T-helper 17 cell (primary cell): ENCODE results near the gene NAB1. TPM values are rescaled to one million over a fixed set of nuclear protein-coding genes. Genes with fewer than 3 reads are reported as not detected.

Experiments
- ATAC-seq: fragments of 150-1000 bp; cut with Tn5 transposase; 2 replicates; pipeline ENCODE4 v1.10.0; 2021; ENCODE audit warnings: mild to moderate bottlenecking, moderate library complexity
- DNase-seq, 3 donors: peaks; one replicate each; pipeline versions ENCODE4 v3.0.0 to v3.0.0-alpha.2; 2020 to 2021
- H3K9me3 ChIP-seq: one replicate; pipeline ENCODE4 v1.7.0; 2013; ENCODE audit warnings: low read length, mild to moderate bottlenecking; ENCODE audit not compliant: control insufficient read depth, poor library complexity, severe bottlenecking
- H3K27ac Mint-ChIP-seq: one replicate; pipeline ENCODE4 v1.8.0; 2022; ENCODE audit warnings: mild to moderate bottlenecking, moderate library complexity, mixed read lengths
- H3K27me3 Mint-ChIP-seq: one replicate; pipeline ENCODE4 v1.8.0; 2022; ENCODE audit warnings: mixed read lengths
- H3K36me3 Mint-ChIP-seq: one replicate; pipeline ENCODE4 v1.8.0; 2022; ENCODE audit warnings: low read depth, mixed read lengths
- H3K4me1 Mint-ChIP-seq: one replicate; pipeline ENCODE4 v1.8.0; 2022; ENCODE audit warnings: mild to moderate bottlenecking, mixed read lengths
- H3K4me3 Mint-ChIP-seq: one replicate; pipeline ENCODE4 v1.8.0; 2022; ENCODE audit warnings: mild to moderate bottlenecking, moderate library complexity, mixed read lengths
- total RNA-seq, 4 donors: library from RNA in 2 of 4; stranded (reverse) in 2 of 4; gene quantifications; one replicate each; pipeline ENCODE4 v1.2.3 and lab custom pipeline; 2022 to 2026

Gene NAB1
- total RNA-seq, 2 donors from 2014 or later = 22.0 to 29.0 TPM

GRCh38 chr2:190626641-190627210 is 22.2 kb upstream of the NAB1 start:
- no peaks in the 10 kb centered on the region for H3K9me3 ChIP-seq
- no peak for ATAC-seq
- Mint-ChIP-seq H3K27ac (no peak overlapping the region), H3K4me1 (peaks cover 12% of the 10 kb centered on the region), H3K36me3 (no peaks in the 10 kb centered on the region), H3K4me3 (no peak overlapping the region), H3K27me3 (peaks cover 16% of the 10 kb centered on the region)
- DNase-seq = no peak

GRCh38 chr2:190627448-190628412 is 21.2 kb upstream of the NAB1 start:
- Mint-ChIP-seq H3K27me3 (peaks cover 16% of the 10 kb centered on the region), H3K27ac (peak overlapping the region; percentile 30), H3K4me3 (peak overlapping the region; percentile 86), H3K4me1 (peaks cover 12% of the 10 kb centered on the region), H3K36me3 (no peaks in the 10 kb centered on the region)
- peak; percentile 80 for ATAC-seq
- no peak for DNase-seq
- no peaks in the 10 kb centered on the region for H3K9me3 ChIP-seq

- no peaks in the 10 kb centered on the region for H3K9me3 ChIP-seq
- Mint-ChIP-seq H3K36me3 (peaks cover 3% of the 10 kb centered on the region), H3K27ac (peak overlapping the region; percentile 30), H3K4me3 (peak overlapping the region; percentile 86), H3K4me1 (peaks cover 12% of the 10 kb centered on the region), H3K27me3 (peaks cover 16% of the 10 kb centered on the region)
- no peak for DNase-seq
- ATAC-seq = no peak
Observed at GRCh38 chr2:190628591-190629319, 20.1 kb upstream of the NAB1 start.

GRCh38 chr2:190634381-190634780 is 14.5 kb upstream of the NAB1 start:
- H3K36me3 Mint-ChIP-seq = peaks cover 3% of the 10 kb centered on the region
- no peaks in the 10 kb centered on the region for H3K27me3 Mint-ChIP-seq
- H3K27ac Mint-ChIP-seq = no peak overlapping the region
- H3K4me3 Mint-ChIP-seq = no peak overlapping the region
- peaks cover 7% of the 10 kb centered on the region for H3K4me1 Mint-ChIP-seq
- H3K9me3 ChIP-seq = no peaks in the 10 kb centered on the region
- DNase-seq (no peak), ATAC-seq (no peak)

- Mint-ChIP-seq H3K27me3 (no peaks in the 10 kb centered on the region), H3K36me3 (peaks cover 3% of the 10 kb centered on the region), H3K27ac (no peak overlapping the region), H3K4me3 (no peak overlapping the region), H3K4me1 (peaks cover 7% of the 10 kb centered on the region)
- no peaks in the 10 kb centered on the region for H3K9me3 ChIP-seq
- DNase-seq = no peak
- peak; percentile 58 for ATAC-seq
Observed at GRCh38 chr2:190635781-190636180, 13.1 kb upstream of the NAB1 start.

- Mint-ChIP-seq H3K27me3 (no peaks in the 10 kb centered on the region), H3K36me3 (peaks cover 3% of the 10 kb centered on the region), H3K4me3 (no peak overlapping the region), H3K4me1 (peaks cover 13% of the 10 kb centered on the region), H3K27ac (peak overlapping the region; percentile 2)
- H3K9me3 ChIP-seq = no peaks in the 10 kb centered on the region
- DNase-seq (no peak), ATAC-seq (no peak)
Observed at GRCh38 chr2:190636361-190636760, 12.5 kb upstream of the NAB1 start.

- Mint-ChIP-seq H3K27ac (peak overlapping the region; percentile 2), H3K27me3 (no peaks in the 10 kb centered on the region), H3K4me1 (peaks cover 13% of the 10 kb centered on the region), H3K36me3 (peaks cover 3% of the 10 kb centered on the region), H3K4me3 (no peak overlapping the region)
- DNase-seq (no peak), ATAC-seq (no peak)
- no peaks in the 10 kb centered on the region for H3K9me3 ChIP-seq
Observed at GRCh38 chr2:190637281-190637734, 11.6 kb upstream of the NAB1 start.

GRCh38 chr2:190637903-190638618 is 10.8 kb upstream of the NAB1 start:
- no peak for ATAC-seq
- no peak for DNase-seq
- peak overlapping the region; percentile 39 for H3K27ac Mint-ChIP-seq
- no peak overlapping the region for H3K4me3 Mint-ChIP-seq
- H3K36me3 Mint-ChIP-seq = no peaks in the 10 kb centered on the region
- H3K9me3 ChIP-seq = no peaks in the 10 kb centered on the region
- peaks cover 13% of the 10 kb centered on the region for H3K4me1 Mint-ChIP-seq
- no peaks in the 10 kb centered on the region for H3K27me3 Mint-ChIP-seq

- H3K4me3 Mint-ChIP-seq = no peak overlapping the region
- H3K9me3 ChIP-seq = no peaks in the 10 kb centered on the region
Observed at GRCh38 chr2:190640117-190640516, 8.8 kb upstream of the NAB1 start.

GRCh38 chr2:190641469-190641868 is 7.4 kb upstream of the NAB1 start:
- Mint-ChIP-seq H3K27ac (no peak overlapping the region), H3K4me3 (peak overlapping the region; percentile 19), H3K36me3 (no peaks in the 10 kb centered on the region), H3K4me1 (peaks cover 17% of the 10 kb centered on the region), H3K27me3 (no peaks in the 10 kb centered on the region)
- H3K9me3 ChIP-seq = no peaks in the 10 kb centered on the region
- DNase-seq (no peak), ATAC-seq (no peak)

More at GRCh38 chr2:190640117-190640516, 8.8 kb upstream of the NAB1 start:
- Mint-ChIP-seq H3K27me3 (no peaks in the 10 kb centered on the region), H3K27ac (no peak overlapping the region), H3K36me3 (no peaks in the 10 kb centered on the region), H3K4me1 (peaks cover 13% of the 10 kb centered on the region)
- ATAC-seq (no peak), DNase-seq (no peak)

- Mint-ChIP-seq H3K4me3 (peak overlapping the region; percentile 31), H3K4me1 (peaks cover 22% of the 10 kb centered on the region), H3K27me3 (no peaks in the 10 kb centered on the region), H3K27ac (peak overlapping the region; percentile 87), H3K36me3 (peaks cover 2% of the 10 kb centered on the region)
- ATAC-seq (no peak), DNase-seq (no peak)
- no peaks in the 10 kb centered on the region for H3K9me3 ChIP-seq
Observed at GRCh38 chr2:190646780-190647522, 1.9 kb upstream of the NAB1 start.
